Stimulated activated naive CD8-positive, alpha-beta T cell treated with anti-CD3 and anti-CD28 coated beads, Interleukin-15, Interleukin-2, amounts not matched to agents 100 U/mL and 50 U/mL, for 24 hours (primary cell): ENCODE measurements around the gene EFS.

Experiments
- ATAC-seq: fragments of 150-1000 bp; cut with Tn5 transposase; one replicate; pipeline ENCODE4 v1.10.0; 2021
- DNase-seq: peaks from one replicate; pipeline ENCODE4 v3.0.0; 2021

EFS gene

GRCh38 chr14:23306412-23307145 lies 58.4 kb downstream of the EFS start, which contains the start of gene BCL2L2:
BCL2L2 (plus strand) TSS chr14:23306833; CDS start chr14:23307768, 935 bp downstream.
- DNase-seq, result peak; percentile 43
- ATAC-seq, result no peak
